Stimulated activated CD8-positive, alpha-beta memory T cell treated with anti-CD3 and anti-CD28 coated beads, Interleukin-15, amount 100 ng/mL, for 4 hours (primary cell): ENCODE measurements around the gene SQSTM1.

Source experiments
- DNase-seq, 2 donors: peaks; one replicate each; pipeline ENCODE4 v3.0.0-alpha.2; 2020; ENCODE audit warnings: low read depth in 2 of 2

Gene SQSTM1

DNA sequence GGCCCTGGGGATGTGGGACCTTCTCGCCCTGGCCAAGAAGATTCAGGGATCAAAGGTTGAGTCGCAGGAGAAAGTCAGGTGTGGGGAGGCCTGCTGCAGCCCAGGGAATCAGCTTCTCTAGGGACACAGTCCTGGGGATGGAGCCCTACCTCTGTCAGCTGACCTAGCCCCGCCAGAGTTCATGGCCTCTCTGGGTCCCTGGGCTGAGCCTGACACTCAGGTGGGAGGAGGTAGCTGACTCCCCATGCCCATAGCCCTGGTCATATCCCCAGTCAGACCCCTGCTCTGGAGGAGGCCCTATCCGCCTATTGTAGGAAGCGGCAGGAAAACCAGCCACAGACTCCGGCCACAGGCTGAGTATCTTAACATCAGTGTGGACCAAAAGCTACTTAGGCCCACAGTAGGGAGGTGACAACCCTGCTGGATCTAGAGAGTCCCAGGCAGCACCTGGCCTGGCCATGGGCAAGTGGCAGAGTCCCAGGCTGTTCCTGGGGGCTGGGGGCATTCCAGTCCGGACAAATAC, 52.9 kb downstream of the SQSTM1 start:
- DNase-seq = no peak

DNA sequence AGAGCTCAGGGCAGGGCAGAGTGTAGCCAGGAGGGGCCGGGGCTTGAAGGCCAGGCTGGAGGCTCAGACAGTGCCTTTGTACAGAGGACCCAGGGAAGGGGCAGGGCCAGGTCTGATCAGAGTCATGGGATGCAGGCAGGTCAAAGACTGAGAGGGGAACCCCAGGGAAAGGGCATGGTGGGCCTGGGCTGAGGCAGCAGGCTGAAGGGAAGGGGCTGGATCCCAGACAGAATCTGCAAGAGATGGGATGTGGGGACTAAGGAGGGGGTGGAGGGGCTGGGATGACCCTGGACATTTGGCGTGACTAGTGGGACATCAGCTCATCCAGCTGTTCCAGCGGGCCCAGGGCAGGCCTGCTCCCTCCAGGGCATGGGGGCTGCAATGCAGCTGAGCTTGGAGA, 53.4 kb downstream of the SQSTM1 start:
- no peak for DNase-seq

DNA sequence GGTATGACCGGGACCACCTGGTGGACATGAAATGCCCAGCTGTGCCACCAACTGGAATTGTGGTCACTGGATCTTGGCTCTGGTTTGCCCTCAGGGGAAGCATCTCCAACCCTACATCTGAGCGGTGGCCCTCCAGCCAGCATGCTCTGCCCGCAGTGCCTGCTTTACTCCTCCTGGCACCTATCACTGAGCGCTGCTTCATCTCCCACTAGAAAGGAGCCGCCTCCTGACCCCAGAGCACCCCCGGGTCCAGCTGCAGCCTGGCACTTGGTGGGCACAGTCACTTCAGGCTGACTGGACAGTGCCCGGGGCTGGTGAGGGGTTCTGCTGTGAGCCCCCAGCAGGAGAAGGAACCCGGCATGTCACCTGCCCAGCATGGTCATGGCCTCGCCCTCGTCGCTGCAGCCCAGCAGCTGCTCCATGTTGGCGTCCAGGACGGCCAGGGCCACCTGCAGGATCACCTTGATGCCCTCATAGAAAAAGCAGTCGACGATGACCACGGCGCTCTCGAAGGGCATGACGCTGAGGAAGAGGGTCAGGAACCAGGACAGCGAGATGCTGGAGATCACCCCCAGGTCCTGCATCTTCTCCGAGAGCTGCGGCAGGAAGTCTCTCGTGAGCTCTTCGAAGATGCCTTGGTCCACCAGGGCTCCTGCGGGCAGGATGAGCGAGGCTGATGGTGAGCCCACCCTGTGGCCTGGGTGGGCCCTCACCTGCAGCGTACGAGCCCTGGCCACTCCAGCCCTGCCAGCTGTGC, 54.0 kb downstream of the SQSTM1 start:
- DNase-seq = no peak

DNA sequence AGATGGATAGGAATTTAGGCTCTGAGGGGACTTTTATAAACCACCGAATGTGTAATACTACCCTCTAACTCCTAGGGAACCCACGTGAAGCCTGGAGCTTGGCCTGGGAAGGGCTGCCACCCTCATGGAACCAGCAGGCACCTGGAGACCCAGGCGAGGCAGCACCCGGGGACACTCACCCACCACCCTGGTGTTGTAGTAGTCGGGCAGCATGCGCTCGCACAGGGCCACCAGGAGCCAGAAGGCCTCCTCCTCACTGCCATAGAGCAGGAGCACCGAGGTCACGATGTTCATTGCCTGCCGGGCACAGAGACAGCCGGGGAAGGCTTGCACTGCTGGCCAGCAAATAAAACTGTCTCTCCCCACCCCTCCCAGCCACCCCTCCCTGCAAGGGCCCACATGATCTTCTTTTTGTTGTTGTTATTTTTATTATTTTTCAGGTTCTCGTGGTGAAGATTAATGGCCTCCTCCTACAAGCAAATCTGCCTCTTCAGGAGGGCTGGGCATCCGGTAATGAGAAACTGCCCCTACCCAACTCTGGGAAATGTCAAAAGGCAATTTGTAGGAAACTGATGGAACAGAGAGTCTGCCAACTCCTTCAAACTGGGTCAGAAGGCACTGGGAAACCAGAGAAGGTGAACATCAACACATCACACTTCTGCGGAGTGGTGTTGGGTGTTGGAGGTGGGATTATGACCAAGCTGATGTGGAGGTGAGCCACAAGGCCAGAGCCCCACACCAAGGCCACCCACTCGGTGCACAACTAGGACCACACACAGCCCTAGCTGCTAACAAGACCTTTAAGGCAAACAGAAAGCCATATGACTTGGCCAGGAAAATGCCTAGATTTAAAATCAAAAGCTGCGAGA, 55.3 kb downstream of the SQSTM1 start:
- no peak for DNase-seq

DNA sequence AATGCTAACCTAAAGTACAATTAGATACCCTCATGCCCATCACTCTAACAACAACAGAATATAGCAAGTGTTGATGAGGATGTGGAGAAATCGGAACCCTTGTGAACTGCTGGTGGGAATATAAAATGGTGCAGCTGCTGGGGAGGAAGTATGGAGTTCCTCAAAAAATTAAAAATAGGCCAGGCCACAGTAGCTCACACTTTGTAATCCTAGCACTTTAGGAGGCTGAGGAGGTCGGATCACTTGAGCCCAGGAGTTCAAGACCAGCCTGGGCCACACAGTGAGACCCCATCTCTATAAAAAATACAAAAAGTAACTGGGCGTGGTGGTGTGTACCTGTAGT, 55.9 kb downstream of the SQSTM1 start:
- DNase-seq = no peak

DNA sequence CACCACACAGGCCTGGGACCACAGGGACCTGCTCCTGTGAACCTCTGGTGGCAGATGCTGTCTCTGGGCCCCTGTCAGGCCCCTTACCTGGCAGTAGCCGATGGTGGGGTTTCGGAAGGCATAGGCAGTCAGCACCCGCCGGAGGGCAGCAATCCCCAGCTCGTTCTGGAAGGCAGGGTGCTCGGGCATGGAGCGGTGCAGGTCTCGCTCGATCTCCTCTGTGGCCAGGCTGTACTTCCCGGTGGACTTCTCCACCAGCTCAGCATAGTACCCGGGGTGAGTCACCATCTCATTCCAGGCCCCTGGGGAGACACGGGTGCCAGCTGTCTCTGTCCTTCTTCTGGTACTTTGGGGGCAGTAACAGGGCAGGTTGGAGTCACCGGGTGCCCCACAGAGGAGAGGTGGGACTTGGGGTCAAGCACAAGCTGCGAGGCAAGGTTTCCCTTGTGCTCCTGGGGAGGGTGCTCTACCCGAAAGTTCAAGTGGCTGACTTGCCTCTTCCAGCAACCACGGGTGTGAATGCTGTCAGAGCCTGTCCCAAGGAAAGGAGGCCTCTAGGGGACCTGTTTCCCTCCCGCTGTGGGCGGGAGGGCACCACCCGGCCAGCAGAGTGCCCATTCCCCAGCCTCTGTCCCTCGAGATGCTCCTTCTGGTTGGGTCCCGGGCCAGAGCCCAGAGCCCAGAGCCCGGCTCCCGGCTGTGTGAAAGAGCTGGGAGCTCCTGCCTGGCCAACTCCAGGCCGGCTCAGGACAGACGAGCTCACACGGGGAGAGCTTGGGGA, 57.7 kb downstream of the SQSTM1 start:
- no peak for DNase-seq

DNA sequence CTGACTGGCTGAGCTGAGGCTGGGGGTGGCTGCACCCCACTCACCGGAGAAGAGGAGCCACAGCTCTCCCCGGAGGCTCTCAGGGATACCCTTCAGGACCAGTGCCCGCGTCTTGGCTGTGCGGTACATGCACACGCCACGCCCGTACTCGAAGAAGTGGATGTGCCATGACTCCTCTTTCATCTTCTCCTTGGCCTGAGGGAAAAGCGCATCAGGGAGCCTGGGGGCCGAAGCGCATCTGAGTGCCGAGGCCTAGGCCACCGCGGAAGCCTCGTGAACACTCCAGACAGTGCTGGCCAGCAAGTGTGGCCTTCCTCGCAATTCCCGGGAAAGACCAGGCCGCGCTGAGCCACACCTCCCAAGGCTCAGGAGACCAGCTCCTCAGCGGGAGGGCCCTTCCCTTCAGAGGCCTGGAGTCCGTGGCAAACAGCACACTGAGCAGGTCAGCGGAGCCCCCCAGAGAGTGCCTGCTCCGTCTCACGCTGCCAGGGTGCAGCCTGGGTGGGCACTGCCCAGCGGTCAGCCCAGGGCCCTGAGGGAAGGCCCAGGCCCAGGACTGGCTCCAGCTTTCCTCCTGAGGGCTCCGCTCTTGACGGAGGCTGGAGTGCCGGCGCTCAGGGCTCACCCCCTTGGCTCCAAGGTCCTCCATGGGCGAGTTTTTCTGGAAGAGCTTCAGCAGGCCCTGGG, 58.4 kb downstream of the SQSTM1 start:
- DNase-seq = no peak

DNA sequence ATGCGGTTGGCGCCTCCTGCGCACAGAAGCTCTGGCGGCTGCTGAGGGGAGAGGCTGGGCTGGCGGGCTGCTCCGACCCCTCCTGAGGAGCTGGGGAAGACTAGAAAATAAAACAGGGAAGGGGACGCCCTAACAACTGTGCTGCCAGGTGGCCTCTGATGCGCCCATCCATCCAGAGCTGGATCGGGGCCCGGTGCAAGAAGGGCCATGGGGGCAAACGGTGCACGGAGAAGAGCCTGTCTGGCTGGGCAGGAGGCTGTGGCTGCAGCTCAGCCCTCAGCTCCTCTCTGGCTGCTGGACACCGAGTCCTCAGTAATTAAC, 58.9 kb downstream of the SQSTM1 start:
- no peak for DNase-seq

DNA sequence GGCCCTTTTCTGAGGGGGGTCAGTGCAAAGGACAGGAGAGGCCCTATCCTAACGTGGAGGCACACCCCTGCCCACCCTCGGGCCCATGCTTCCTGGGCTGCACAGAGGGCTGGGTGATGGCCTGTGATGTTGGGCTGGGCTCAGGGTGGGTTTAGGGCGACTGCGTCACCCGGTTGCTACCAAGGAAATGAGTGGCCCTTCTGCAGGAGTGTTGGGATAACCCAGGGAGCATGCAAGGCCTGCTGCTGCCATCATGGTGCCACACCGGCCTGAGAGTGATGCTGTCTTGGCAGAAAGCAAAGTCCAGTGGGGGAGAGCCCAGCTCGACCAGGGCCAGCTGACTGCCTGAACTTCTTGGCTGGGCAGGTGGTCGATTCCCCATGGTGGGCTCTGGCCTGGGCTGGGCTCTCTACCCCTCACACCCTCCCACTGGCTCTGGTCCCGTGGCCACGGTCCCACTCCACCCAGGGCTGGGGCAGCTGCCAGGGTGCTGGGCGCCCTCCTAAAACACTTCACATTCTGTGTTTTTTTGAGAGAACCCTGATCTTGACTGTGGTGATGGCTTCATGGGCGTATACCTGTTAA, 59.5 kb downstream of the SQSTM1 start:
- no peak for DNase-seq

DNA sequence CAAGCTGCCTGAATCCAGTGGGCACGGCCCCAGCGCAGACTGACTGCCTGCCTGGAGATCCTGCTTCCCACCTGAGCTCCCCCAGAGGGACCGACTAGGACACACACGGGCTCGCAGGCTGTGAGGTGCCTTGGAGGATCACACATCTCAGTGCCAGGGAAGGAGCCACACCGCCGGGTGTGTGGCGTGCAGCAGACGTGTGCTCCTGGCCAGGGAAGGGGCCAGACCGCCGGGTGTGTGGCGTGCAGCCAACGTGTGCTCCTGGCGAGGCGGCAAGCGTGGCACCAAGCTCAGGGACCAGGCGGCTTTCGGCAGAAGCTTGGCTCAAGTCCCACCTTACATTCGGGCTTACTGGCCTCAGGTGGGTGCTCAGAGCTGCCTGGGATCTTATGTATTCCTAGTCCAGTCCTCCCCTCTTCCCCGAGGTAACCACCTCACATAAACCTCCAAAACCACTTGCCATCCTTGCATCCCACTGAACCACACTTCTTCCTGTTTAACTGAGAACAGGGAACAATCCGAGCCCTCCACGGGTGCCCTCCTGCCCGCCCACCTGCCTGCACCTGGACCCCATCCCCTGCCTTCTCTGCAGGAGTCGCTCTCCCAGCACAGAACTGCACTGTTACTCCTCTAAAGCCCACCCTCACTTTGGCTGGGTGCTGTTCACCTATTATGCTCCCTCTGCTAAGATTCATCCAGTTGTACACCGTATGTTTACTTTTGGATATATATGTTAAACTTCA, 60.3 kb downstream of the SQSTM1 start:
- no peak for DNase-seq

DNA sequence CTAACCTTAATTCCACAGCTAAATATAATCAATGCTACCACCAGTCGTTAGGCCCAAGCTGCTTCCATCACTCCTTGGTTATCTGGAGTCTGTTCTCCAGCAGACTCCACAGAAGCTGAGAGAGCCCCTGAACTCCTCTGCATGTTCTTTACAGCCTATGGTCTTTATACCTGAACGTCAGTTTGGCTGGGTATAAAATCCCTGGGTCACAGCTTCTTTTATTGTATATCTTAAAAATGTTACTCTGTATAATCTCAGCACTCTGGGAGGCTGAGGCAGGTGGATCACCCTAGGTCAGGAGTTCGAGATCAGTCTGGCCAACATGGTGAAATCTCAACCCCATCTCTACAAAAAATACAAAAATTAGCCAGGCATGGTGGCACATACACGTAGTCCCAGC, 61.6 kb downstream of the SQSTM1 start:
- DNase-seq = no peak

DNA sequence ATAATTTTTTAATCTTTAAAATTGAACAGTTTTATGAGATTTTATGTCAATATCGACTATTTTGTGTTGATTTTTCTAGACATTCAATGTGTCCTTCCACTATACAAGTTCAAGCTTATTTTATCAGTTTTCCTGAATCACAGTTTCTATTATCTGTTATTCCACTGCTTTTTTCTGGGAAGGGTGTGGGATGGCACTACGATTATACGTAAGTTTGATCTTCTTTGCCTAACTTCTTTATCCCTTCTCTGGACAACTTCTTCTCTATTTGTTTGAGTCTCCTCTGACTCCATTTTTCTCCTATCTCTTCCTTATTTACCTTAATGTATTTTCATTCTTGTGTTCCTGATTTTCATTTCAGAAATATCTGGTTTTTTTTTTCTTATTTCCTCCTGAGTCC, 62.5 kb downstream of the SQSTM1 start:
- no peak for DNase-seq

DNA sequence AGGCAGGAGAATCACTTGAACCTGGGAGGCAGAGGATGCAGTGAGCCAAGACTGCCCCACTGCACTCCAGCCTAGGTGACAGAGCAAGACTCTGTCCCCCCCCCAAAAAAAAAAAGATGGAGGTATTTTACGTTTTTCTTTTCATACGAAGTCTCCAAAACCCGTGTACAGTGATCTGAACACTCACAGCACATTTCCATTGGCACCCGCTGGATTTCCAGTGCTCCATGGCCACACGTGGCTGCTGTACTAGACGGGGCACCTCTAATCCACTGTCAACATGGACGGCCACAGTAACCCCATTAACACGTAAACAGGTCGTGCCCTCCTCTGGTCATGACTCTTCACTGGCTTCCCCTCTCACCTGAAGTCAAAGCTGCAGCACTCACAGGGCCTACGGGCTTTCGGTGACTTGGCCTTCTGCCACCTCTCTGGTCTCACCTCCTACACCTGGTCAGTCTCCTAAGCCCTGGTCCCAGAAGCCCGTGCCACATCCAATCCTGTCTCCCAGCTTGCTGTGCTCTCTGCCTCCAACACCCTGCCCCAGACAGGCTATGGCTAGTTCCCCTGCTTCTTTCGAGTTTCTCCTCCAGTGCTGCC, 64.9 kb downstream of the SQSTM1 start:
- DNase-seq = no peak

DNA sequence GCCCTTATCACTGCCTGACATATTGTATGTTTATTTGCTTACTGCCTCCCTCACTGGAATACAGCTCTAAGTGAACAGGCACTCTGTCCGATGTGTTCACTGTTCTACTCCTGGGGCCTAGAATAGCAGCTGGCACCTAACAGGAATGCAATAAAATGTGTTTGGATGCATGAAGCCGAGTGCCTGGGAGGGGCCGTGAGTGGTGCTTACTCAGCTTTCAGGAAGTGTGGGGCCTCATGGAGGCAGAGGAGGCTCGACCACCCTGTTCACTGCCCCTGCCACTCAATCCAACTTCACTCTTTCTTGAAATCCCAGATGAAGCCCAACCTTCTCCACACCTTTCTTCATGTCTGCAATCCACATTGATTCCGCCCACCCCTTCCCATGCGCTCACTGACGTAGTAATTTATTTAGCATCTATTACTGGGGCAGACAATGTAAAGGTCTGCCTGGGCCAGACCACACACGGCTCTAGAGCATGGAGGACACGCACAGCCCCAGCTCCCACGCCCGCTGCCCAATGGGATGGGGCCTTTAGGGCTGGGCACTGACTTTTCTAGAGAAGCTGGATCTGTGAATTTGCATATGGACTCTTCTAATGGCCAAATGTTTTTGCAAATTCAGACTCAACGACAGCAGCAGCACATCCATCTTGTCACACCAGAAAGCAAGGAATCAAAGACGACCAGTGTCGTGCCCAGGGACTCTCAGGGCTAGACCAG, 65.6 kb downstream of the SQSTM1 start:
- no peak for DNase-seq

DNA sequence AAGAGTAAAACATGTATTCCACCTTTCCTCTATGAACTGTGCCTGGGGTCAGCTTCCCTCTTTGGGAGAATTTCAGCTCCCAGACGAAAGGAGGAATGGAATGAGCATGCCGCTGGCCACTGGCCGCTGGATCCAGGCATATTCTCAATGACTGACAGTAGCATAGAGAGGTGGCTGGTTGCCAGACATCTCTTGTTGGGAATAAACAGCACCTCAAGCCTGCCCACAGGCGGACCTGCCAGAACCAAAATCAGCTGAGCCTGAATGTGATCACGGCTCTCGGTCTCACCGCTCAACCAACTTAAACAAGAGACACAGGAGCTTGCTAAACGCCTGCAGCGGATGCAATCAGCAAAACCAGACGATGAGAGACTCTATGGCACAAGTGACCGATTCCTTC, 66.4 kb downstream of the SQSTM1 start:
- DNase-seq = no peak
